ENCODE measurements around the gene TSHZ2. TPM values are rescaled to one million over a fixed set of nuclear protein-coding genes. Genes with fewer than 3 reads are reported as not detected.

Gene TSHZ2
- total RNA-seq, 1 donor from 2014 or later: 0.06 TPM

GRCh38 chr20:53098621-53099020 is 126.5 kb downstream of the TSHZ2 start:
- DNase-seq (ENCODE audit: low read depth): no peak
- H3K4me3 ChIP-seq (ENCODE audit: low read depth, low read length): no peak overlapping the region
- no peak for TF ChIP-seq CTCF (conservative IDR thresholded peaks at IDR 0.05; ENCODE audit: low read depth, low read length)

DNA sequence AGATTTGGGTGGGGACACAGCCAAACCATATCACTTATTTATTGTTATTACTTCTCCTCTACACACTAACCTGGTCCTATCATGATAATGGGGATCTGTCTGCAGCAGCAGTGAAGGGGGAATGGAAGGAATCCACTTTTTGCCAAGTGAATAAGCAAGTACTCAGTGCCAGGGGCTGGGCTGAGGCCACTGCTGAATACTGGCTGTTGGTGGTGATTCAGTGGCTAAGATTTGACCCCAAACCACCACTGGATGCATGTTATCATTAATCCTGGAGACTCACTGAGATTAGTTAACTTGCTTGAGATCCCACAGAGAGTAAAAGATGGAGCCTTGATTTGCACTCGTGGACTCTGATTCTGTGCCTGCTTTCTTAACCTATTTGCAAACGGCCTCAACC is 127.7 kb downstream of the TSHZ2 start:
- TF ChIP-seq CTCF (conservative IDR thresholded peaks at IDR 0.05; ENCODE audit: low read depth, low read length): no peak
- no peak for DNase-seq (ENCODE audit: low read depth)
- no peak overlapping the region for H3K4me3 ChIP-seq (ENCODE audit: low read depth, low read length)

GRCh38 chr20:53100476-53100911 is 128.3 kb downstream of the TSHZ2 start:
- no peak overlapping the region for H3K4me3 ChIP-seq (ENCODE audit: low read depth, low read length)
- DNase-seq (ENCODE audit: low read depth): no peak
- TF ChIP-seq CTCF (conservative IDR thresholded peaks at IDR 0.05; ENCODE audit: low read depth, low read length): no peak

- DNase-seq (ENCODE audit: low read depth): no peak
- H3K4me3 ChIP-seq (ENCODE audit: low read depth, low read length): no peak overlapping the region
- no peak for TF ChIP-seq CTCF (conservative IDR thresholded peaks at IDR 0.05; ENCODE audit: low read depth, low read length)
These were observed 130.0 kb downstream of the TSHZ2 start for GRCh38 chr20:53101992-53102760.

GRCh38 chr20:53103124-53103523 is 131.0 kb downstream of the TSHZ2 start:
- DNase-seq (ENCODE audit: low read depth): no peak
- H3K4me3 ChIP-seq (ENCODE audit: low read depth, low read length): no peak overlapping the region
- no peak for TF ChIP-seq CTCF (conservative IDR thresholded peaks at IDR 0.05; ENCODE audit: low read depth, low read length)

DNA sequence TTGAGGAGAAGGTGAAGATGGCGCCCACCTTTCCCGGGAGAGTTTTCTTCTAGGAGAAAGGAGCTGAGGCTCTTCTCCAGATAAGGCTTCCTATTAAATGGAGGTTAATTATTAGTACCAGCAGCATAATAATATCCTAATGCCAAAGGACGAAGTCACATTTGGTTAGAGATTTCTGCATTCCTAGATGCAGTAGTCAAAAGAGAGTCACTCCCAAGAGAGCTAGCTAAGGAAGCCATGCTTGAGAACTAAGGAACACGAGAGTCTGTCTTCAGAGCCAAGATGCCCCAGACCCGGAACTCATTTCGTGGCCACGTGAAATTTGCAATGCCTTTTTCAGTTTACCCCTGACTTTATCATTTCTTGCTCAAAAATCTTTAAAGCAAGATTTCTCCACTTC is 132.7 kb downstream of the TSHZ2 start:
- DNase-seq (ENCODE audit: low read depth): peak; percentile 9
- no peak overlapping the region for H3K4me3 ChIP-seq (ENCODE audit: low read depth, low read length)
- no peak for TF ChIP-seq CTCF (conservative IDR thresholded peaks at IDR 0.05; ENCODE audit: low read depth, low read length)

DNA sequence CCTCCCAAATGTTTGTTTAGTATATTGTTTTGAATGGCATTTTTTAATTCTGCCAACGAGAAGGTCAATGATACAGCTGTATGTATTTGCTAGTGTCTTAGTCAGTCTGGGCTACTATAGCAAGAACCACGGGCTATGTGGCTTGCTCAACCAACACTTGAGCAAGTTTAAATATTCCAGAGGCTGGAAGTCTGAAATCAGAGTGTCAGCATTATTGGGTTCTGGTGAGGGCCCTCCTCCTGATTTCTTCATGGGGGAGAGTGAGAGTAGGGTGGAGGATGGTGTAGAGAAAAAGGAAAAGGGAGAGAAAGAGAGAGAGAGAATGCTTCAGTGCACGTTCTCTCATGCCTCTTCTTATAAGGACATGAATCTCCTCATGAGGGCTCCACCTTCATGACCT is 144.6 kb downstream of the TSHZ2 start:
- no peak for DNase-seq (ENCODE audit: low read depth)
- H3K4me3 ChIP-seq (ENCODE audit: low read depth, low read length): no peak overlapping the region
- no peak for TF ChIP-seq CTCF (conservative IDR thresholded peaks at IDR 0.05; ENCODE audit: low read depth, low read length)
